Keratinocyte (primary cell): ENCODE results near the gene LRRIQ1. TPM values are rescaled to one million over a fixed set of nuclear protein-coding genes. Genes with fewer than 3 reads are reported as not detected.

ENCODE experiments used
- DNase-seq: peaks from one replicate; pipeline ENCODE4 v3.0.0-alpha.2; 2011; ENCODE audit warnings: low read depth, missing footprints, low spot score
- FAIRE-seq: peaks from 2 replicates; lab custom pipeline; 2011; peaks lifted over from hg19 to GRCh38; lab: Jason Lieb, UNC
- H2AFZ ChIP-seq: 2 replicates; pipeline ENCODE4 v1.6.0; 2012; ENCODE audit warnings: low read length, control low read depth, inconsistent platforms; ENCODE audit not compliant: control insufficient read depth
- H3K27ac ChIP-seq: 2 replicates; pipeline ENCODE4 v1.5.1; 2011; ENCODE audit warnings: low read length; ENCODE audit not compliant: control insufficient read depth, insufficient read depth
- H3K27me3 ChIP-seq: 3 replicates; pipeline ENCODE4 v1.6.0; 2011; ENCODE audit warnings: low read length; ENCODE audit not compliant: control insufficient read depth, insufficient read depth; ENCODE audit errors: extremely low read depth
- H3K36me3 ChIP-seq, 2 experiments: 2 replicates in 1 of 2; 3 replicates in 1 of 2; pipeline ENCODE4 v1.5.1; 2011; ENCODE audit warnings: low read length in 2 of 2, mild to moderate bottlenecking in 1 of 2; ENCODE audit not compliant: control insufficient read depth in 2 of 2, insufficient read depth in 2 of 2; ENCODE audit errors: extremely low read depth in 1 of 2
- H3K4me1 ChIP-seq: 3 replicates; pipeline ENCODE4 v1.5.1; 2011; ENCODE audit warnings: low read length; ENCODE audit not compliant: control insufficient read depth, insufficient read depth; ENCODE audit errors: extremely low read depth
- H3K4me2 ChIP-seq: 3 replicates; pipeline ENCODE4 v1.6.0; 2011; ENCODE audit warnings: low read depth, low read length; ENCODE audit not compliant: control insufficient read depth, insufficient read depth; ENCODE audit errors: extremely low read depth
- H3K4me3 ChIP-seq, 3 experiments: fragments of 200-600 bp in 1 of 3; sonication (generic) in 1 of 3; 2 replicates in 2 of 3; 3 replicates in 1 of 3; pipeline ENCODE4 v1.5.1; 2011 to 2016; ENCODE audit warnings: low read length in 3 of 3, mild to moderate bottlenecking in 3 of 3, control low read depth in 2 of 3, inconsistent platforms in 1 of 3, low read depth in 1 of 3, mixed read lengths in 1 of 3, mixed run types in 1 of 3, moderate library complexity in 1 of 3; ENCODE audit not compliant: control insufficient read depth in 2 of 3, insufficient read depth in 2 of 3; ENCODE audit errors: extremely low read depth in 1 of 3
- H3K79me2 ChIP-seq: 2 replicates; pipeline ENCODE4 v1.6.0; 2012; ENCODE audit warnings: low read length; ENCODE audit not compliant: control insufficient read depth, insufficient read depth
- H3K9ac ChIP-seq: 3 replicates; pipeline ENCODE4 v1.6.0; 2011; ENCODE audit warnings: low read length; ENCODE audit not compliant: control insufficient read depth, insufficient read depth; ENCODE audit errors: extremely low read depth
- H3K9me1 ChIP-seq: 3 replicates; pipeline ENCODE4 v1.6.0; 2011; ENCODE audit warnings: low read length; ENCODE audit not compliant: control insufficient read depth, insufficient read depth; ENCODE audit errors: extremely low read depth
- H3K9me3 ChIP-seq: 2 replicates; pipeline ENCODE4 v1.5.1; 2012; ENCODE audit warnings: low read depth, low read length; ENCODE audit not compliant: control insufficient read depth
- H4K20me1 ChIP-seq: 3 replicates; pipeline ENCODE4 v1.6.0; 2011; ENCODE audit warnings: low read length; ENCODE audit not compliant: control insufficient read depth, insufficient read depth; ENCODE audit errors: extremely low read depth
- EZH2 ChIP-seq: IDR thresholded peaks from one replicate; pipeline ENCODE4 v1.6.1; 2012; ENCODE audit warnings: inconsistent platforms, mild to moderate bottlenecking, low read length, moderate library complexity
- dilution Hi-C: fragments of 300-500 bp; cut with MboI; formaldehyde crosslinking; loops from one replicate; pipeline ENCODE4 v1.7.0; 2020; ENCODE audit warnings: low sequenced_read_pairs; ENCODE audit not compliant: extremely low pct_ligation_motif_present
- polyA plus RNA-seq, 5 experiments: library from polyadenylated mRNA; depleted of rRNA in 3 of 5; stranded (reverse) in 3 of 5; stranded (forward) in 1 of 5; unstranded in 1 of 5; fragments of >200 nt; gene quantifications; 1 replicate in 1 of 5; 2 replicates in 3 of 5; 3 replicates in 1 of 5; pipeline versions ENCODE4 v1.2.1 to v1.2.3, GENCODE V29; 2011 to 2012; ENCODE audit warnings: missing spikeins in 2 of 5, low read depth in 1 of 5, low replicate concordance in 1 of 5
- TF ChIP-seq, protein P1 (sequence below), 3 experiments: IDR thresholded peaks in 1 of 3; conservative IDR thresholded peaks in 1 of 3; optimal IDR thresholded peaks in 1 of 3; 2 replicates in 2 of 3; 3 replicates in 1 of 3; pipeline versions ENCODE3 to v1.5.1; 2011; ENCODE audit warnings: low read length in 3 of 3, mild to moderate bottlenecking in 3 of 3, moderate library complexity in 2 of 3, control low read depth in 1 of 3, inconsistent platforms in 1 of 3; ENCODE audit not compliant: insufficient read depth in 2 of 3; ENCODE audit errors: extremely low read depth in 1 of 3

LRRIQ1 gene
- polyA plus RNA-seq, 1 donor (not counting 4 experiments of a cell fraction or from before 2014, with no cell fraction given), result 0.84 TPM

DNA sequence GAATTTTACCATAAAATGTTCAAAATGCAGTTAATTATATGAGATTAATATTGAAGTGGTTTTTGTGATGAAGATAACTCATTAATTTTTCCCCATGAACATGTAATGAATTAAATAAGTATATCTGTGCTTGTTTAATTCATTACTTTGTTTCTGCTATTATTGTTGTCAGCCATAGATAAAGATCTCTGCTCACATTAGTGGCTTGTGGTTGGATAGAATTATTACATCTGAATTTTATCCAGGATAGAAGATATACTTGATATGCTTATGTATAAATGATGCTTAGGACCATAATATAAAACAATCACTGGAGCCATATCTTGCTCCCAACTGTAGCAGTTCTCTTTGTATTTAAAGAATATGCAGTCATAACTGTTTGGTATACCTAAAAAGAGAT, 18.5 kb upstream of the LRRIQ1 start:
- no peak overlapping the region for H3K4me3 ChIP-seq
- no peaks in the 10 kb centered on the region for H4K20me1 ChIP-seq
- FAIRE-seq (no peak), DNase-seq (no peak)
- dilution Hi-C loops, result no loop called here
- H3K27ac ChIP-seq, result no peak overlapping the region
- no peaks in the 10 kb centered on the region for H3K36me3 ChIP-seq
- TF ChIP-seq, protein P1, sequence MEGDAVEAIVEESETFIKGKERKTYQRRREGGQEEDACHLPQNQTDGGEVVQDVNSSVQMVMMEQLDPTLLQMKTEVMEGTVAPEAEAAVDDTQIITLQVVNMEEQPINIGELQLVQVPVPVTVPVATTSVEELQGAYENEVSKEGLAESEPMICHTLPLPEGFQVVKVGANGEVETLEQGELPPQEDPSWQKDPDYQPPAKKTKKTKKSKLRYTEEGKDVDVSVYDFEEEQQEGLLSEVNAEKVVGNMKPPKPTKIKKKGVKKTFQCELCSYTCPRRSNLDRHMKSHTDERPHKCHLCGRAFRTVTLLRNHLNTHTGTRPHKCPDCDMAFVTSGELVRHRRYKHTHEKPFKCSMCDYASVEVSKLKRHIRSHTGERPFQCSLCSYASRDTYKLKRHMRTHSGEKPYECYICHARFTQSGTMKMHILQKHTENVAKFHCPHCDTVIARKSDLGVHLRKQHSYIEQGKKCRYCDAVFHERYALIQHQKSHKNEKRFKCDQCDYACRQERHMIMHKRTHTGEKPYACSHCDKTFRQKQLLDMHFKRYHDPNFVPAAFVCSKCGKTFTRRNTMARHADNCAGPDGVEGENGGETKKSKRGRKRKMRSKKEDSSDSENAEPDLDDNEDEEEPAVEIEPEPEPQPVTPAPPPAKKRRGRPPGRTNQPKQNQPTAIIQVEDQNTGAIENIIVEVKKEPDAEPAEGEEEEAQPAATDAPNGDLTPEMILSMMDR (optimal IDR thresholded peaks at IDR 0.05 in 1 of 3, IDR thresholded peaks at IDR 0.05 in 1 of 3, conservative IDR thresholded peaks at IDR 0.05 in 1 of 3; ENCODE audit: extremely low read depth in 1 of 3, insufficient read depth in 2 of 3, low read length in 3 of 3), result no peak
- no peak for TF ChIP-seq EZH2
- no peak overlapping the region for H3K4me2 ChIP-seq
- no peaks in the 10 kb centered on the region for H3K9me3 ChIP-seq
- H3K9me1 ChIP-seq, result no peaks in the 10 kb centered on the region
- peaks cover 18% of the 10 kb centered on the region for H3K4me1 ChIP-seq
- no peaks in the 10 kb centered on the region for H3K79me2 ChIP-seq
- no peak overlapping the region for H3K9ac ChIP-seq
- H3K27me3 ChIP-seq, result no peaks in the 10 kb centered on the region
- H2AFZ ChIP-seq, result no peak overlapping the region

DNA sequence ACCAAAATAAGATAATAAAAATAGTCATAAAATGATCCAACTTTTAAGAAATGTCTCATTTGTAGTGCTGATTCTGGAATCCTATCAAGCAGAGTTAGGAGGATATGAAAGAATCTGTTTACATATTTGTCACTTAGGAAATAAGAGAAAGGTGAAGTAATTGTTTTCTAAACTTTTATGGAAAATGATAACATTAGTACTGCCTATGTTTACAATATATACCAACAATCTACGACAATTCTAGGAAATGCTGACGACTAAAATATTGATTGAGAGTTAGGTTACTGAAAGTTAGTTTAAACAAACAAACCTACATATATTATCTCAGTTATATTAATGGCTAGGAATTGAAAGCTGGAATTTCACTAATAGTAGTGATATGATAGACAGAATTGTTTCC, 18.1 kb upstream of the LRRIQ1 start:
- no peak overlapping the region for H2AFZ ChIP-seq
- no peak for FAIRE-seq

More for the DNA sequence above, 18.1 kb upstream of the LRRIQ1 start:
- H3K4me2 ChIP-seq, result no peak overlapping the region
- H3K36me3 ChIP-seq, result no peaks in the 10 kb centered on the region
- no peak overlapping the region for H3K9ac ChIP-seq
- no peaks in the 10 kb centered on the region for H3K9me1 ChIP-seq
- no peaks in the 10 kb centered on the region for H4K20me1 ChIP-seq
- no peaks in the 10 kb centered on the region for H3K27me3 ChIP-seq
- no peak overlapping the region for H3K27ac ChIP-seq
- no peaks in the 10 kb centered on the region for H3K9me3 ChIP-seq
- TF ChIP-seq, protein P1 (optimal IDR thresholded peaks at IDR 0.05 in 1 of 3, IDR thresholded peaks at IDR 0.05 in 1 of 3, conservative IDR thresholded peaks at IDR 0.05 in 1 of 3; ENCODE audit: extremely low read depth in 1 of 3, insufficient read depth in 2 of 3, low read length in 3 of 3), result no peak
- no peak for TF ChIP-seq EZH2
- dilution Hi-C loops, result no loop called here
- no peaks in the 10 kb centered on the region for H3K79me2 ChIP-seq
- H3K4me3 ChIP-seq, result no peak overlapping the region
- no peak for DNase-seq
- peaks cover 18% of the 10 kb centered on the region for H3K4me1 ChIP-seq
